B cell (primary cell): ENCODE data around the gene FBXO15. TPM values are rescaled to one million over a fixed set of nuclear protein-coding genes. Genes with fewer than 3 reads are reported as not detected.

Experiments used
- ATAC-seq: fragments of 200-7000 bp; cut with Tn5 transposase; one replicate; pipeline ENCODE4 v1.10.0; 2021; ENCODE audit warnings: low read depth, mild to moderate bottlenecking, moderate number of reproducible peaks, moderate library complexity
- CTCF ChIA-PET: fragments of 350-600 bp; sonication (Branson Sonifier 250); formaldehyde crosslinking; loops from one replicate; lab custom pipeline; 2021; ENCODE audit warnings: antibody characterized with exemption, inconsistent platforms; lab: Charles Lee
- POLR2A ChIA-PET: fragments of 350-600 bp; sonication (Branson Sonifier 250); formaldehyde crosslinking; loops from one replicate; lab custom pipeline; 2021; ENCODE audit warnings: antibody characterized with exemption; lab: Charles Lee
- DNase-seq: peaks from one replicate; pipeline ENCODE4 v3.0.0; 2013
- H2AFZ ChIP-seq: 2 replicates; pipeline ENCODE4 v1.6.1; 2012; ENCODE audit warnings: mild to moderate bottlenecking, low read depth, low read length; ENCODE audit not compliant: insufficient read depth, poor library complexity, severe bottlenecking
- H3K27ac ChIP-seq, 2 donors: 1 replicate in 1 of 2; 2 replicates in 1 of 2; pipeline ENCODE4 v1.5.1; 2012 to 2013; ENCODE audit warnings: low read length in 2 of 2, mild to moderate bottlenecking in 2 of 2, moderate library complexity in 1 of 2
- H3K27me3 ChIP-seq, 4 experiments: fragments of 200-600 bp in 1 of 4; sonication (generic) in 1 of 4; replicated peaks in 1 of 4; 1 replicate in 2 of 4; 2 replicates in 2 of 4; pipeline versions ENCODE4 v1.6.1 to v1.7.0; 2013 to 2016; ENCODE audit warnings: low read length in 3 of 4, mild to moderate bottlenecking in 2 of 4, mixed read lengths in 1 of 4, moderate library complexity in 1 of 4; ENCODE audit not compliant: insufficient read depth in 4 of 4, control insufficient read depth in 3 of 4; ENCODE audit errors: control extremely low read depth in 1 of 4
- H3K36me3 ChIP-seq, 2 experiments: replicated peaks in 1 of 2; 1 replicate in 1 of 2; 2 replicates in 1 of 2; pipeline versions ENCODE4 v1.6.1 to v1.7.1; 2013; ENCODE audit warnings: low read length in 1 of 2; ENCODE audit not compliant: insufficient read depth in 2 of 2, control insufficient read depth in 1 of 2; ENCODE audit errors: control extremely low read depth in 1 of 2, extremely low read depth in 1 of 2
- H3K4me1 ChIP-seq, 2 donors: fragments of 200-600 bp in 1 of 2; sonication (generic) in 1 of 2; 1 replicate in 1 of 2; 2 replicates in 1 of 2; pipeline versions ENCODE4 v1.5.1 to v1.6.1; 2013 to 2017; ENCODE audit warnings: low read length in 2 of 2; ENCODE audit not compliant: control insufficient read depth in 2 of 2, insufficient read depth in 2 of 2
- H3K4me2 ChIP-seq: replicated peaks from 2 replicates; pipeline ENCODE3; 2012; ENCODE audit warnings: mild to moderate bottlenecking, low read depth, low read length; ENCODE audit not compliant: poor library complexity, severe bottlenecking
- H3K4me3 ChIP-seq, 5 experiments: fragments of 200-600 bp in 1 of 5; sonication (generic) in 1 of 5; 1 replicate in 3 of 5; 2 replicates in 2 of 5; pipeline versions ENCODE4 v1.5.1 to v1.7.0; 2011 to 2016; ENCODE audit warnings: low read length in 4 of 5, mild to moderate bottlenecking in 4 of 5, low read depth in 2 of 5, control low read depth in 1 of 5, moderate library complexity in 1 of 5; ENCODE audit not compliant: insufficient read depth in 1 of 5; ENCODE audit errors: control extremely low read depth in 1 of 5, extremely low read depth in 1 of 5
- H3K79me2 ChIP-seq: fragments of 200-600 bp; sonication (generic); one replicate; pipeline ENCODE4 v1.6.0; 2016; ENCODE audit warnings: low read length; ENCODE audit not compliant: control insufficient read depth, insufficient read depth
- H3K9ac ChIP-seq: fragments of 200-600 bp; sonication (generic); 2 replicates; pipeline ENCODE4 v1.6.1; 2017; ENCODE audit warnings: mild to moderate bottlenecking, low read length, moderate library complexity
- H3K9me3 ChIP-seq, 3 donors: one replicate each; pipeline versions ENCODE4 v1.6.1 to v1.7.1; 2013; ENCODE audit warnings: low read length in 2 of 3; ENCODE audit not compliant: control insufficient read depth in 2 of 3, insufficient read depth in 1 of 3; ENCODE audit errors: control extremely low read depth in 1 of 3
- H4K20me1 ChIP-seq: 2 replicates; pipeline ENCODE4 v1.6.0; 2012; ENCODE audit warnings: mild to moderate bottlenecking, low read length; ENCODE audit not compliant: insufficient read depth, control insufficient read depth, poor library complexity, severe bottlenecking
- H3K27ac Mint-ChIP-seq: one replicate; pipeline ENCODE4 v1.8.0; 2021; ENCODE audit warnings: mixed read lengths
- H3K27me3 Mint-ChIP-seq: one replicate; pipeline ENCODE4 v1.8.0; 2021; ENCODE audit warnings: mixed read lengths
- H3K4me1 Mint-ChIP-seq: one replicate; pipeline ENCODE4 v1.8.0; 2021; ENCODE audit warnings: mixed read lengths
- H3K4me3 Mint-ChIP-seq: one replicate; pipeline ENCODE4 v1.8.0; 2021; ENCODE audit warnings: mixed read lengths
- H3K9me3 Mint-ChIP-seq: one replicate; pipeline ENCODE4 v1.8.0; 2022; ENCODE audit warnings: mixed read lengths; ENCODE audit not compliant: insufficient read depth
- EZH2 ChIP-seq: IDR thresholded peaks from 2 replicates; pipeline ENCODE4 v1.6.1; 2012; ENCODE audit warnings: borderline replicate concordance, low read depth, mild to moderate bottlenecking, moderate library complexity, low read length; ENCODE audit not compliant: insufficient read depth, poor library complexity, severe bottlenecking
- WGBS: methylation state at CpG from one replicate; pipeline ENCODE4 v1.1.5; 2013; ENCODE audit warnings: missing lambda C conversion rate; ENCODE audit not compliant: insufficient coverage; 5-methylcytosine and 5-hydroxymethylcytosine counted together
- intact Hi-C: fragments of 100-400 bp; cut with micrococcal nuclease; formaldehyde crosslinking; loops from one replicate; pipeline ENCODE4 v1.10.0; 2022
- polyA plus RNA-seq: library from polyadenylated mRNA; depleted of rRNA; stranded (reverse); fragments of >200 nt; gene quantifications from 2 replicates; pipeline ENCODE4 v1.2.3, GENCODE V29; 2012
- total RNA-seq, 2 donors: library from RNA; stranded (reverse); fragments of 120-200 nt in 1 of 2; gene quantifications; 1 replicate in 1 of 2; 2 replicates in 1 of 2; pipeline versions ENCODE4 v1.2.3 to v1.2.4, GENCODE V29; 2013 to 2022
- TF ChIP-seq, protein P1 (sequence below): fragments of 200-600 bp; IDR thresholded peaks from one replicate; pipeline ENCODE4 v1.8.0; 2022; ENCODE audit warnings: antibody characterized with exemption, mild to moderate bottlenecking

FBXO15 gene
- total and polyA plus RNA-seq, 2 donors (not counting 1 experiment from before 2014, with no cell fraction given) = 1.6 to 4.1 TPM

- Histone ChIP-seq H3K27ac (no peak overlapping the region), H4K20me1 (peaks cover 44% of the 10 kb centered on the region), H3K9ac (no peak overlapping the region), H3K9me3 (no peaks in the 10 kb centered on the region), H3K4me1 (peaks cover 10 to 16% of the 10 kb centered on the region in 2 donors), H2AFZ (no peak overlapping the region), H3K79me2 (peaks cover 52% of the 10 kb centered on the region), H3K27me3 (no peaks in the 10 kb centered on the region), H3K36me3 (peaks cover 0 to 50% of the 10 kb centered on the region in 2 experiments), H3K4me3 (no peak overlapping the region), H3K4me2 (no peak overlapping the region)
- CTCF ChIA-PET = interaction anchor here (1.1 kb wide), 1 partner anchor 43 kb away, joined by 3 read pairs; no protein-coding TSS in a partner anchor
- POLR2A ChIA-PET = no interaction called here
- Mint-ChIP-seq H3K4me1 (peaks cover 28% of the 10 kb centered on the region), H3K9me3 (no peaks in the 10 kb centered on the region), H3K27ac (no peak overlapping the region), H3K27me3 (no peaks in the 10 kb centered on the region), H3K4me3 (no peak overlapping the region)
- WGBS = 90% methylated on average over 1 of the region's 2 CpGs
- DNase-seq (no peak), ATAC-seq (no peak)
- TF ChIP-seq, protein P1, sequence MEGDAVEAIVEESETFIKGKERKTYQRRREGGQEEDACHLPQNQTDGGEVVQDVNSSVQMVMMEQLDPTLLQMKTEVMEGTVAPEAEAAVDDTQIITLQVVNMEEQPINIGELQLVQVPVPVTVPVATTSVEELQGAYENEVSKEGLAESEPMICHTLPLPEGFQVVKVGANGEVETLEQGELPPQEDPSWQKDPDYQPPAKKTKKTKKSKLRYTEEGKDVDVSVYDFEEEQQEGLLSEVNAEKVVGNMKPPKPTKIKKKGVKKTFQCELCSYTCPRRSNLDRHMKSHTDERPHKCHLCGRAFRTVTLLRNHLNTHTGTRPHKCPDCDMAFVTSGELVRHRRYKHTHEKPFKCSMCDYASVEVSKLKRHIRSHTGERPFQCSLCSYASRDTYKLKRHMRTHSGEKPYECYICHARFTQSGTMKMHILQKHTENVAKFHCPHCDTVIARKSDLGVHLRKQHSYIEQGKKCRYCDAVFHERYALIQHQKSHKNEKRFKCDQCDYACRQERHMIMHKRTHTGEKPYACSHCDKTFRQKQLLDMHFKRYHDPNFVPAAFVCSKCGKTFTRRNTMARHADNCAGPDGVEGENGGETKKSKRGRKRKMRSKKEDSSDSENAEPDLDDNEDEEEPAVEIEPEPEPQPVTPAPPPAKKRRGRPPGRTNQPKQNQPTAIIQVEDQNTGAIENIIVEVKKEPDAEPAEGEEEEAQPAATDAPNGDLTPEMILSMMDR = no peak
- TF ChIP-seq EZH2 = no peak
- intact Hi-C loops = no loop called here
These were observed 5.2 kb upstream of the FBXO15 start for GRCh38 chr18:74152857-74153256.

GRCh38 chr18:74152270-74152669, 4.6 kb upstream of the FBXO15 start:
- ChIA-PET CTCF (interaction anchor here (1.1 kb wide), 1 partner anchor 43 kb away, joined by 3 read pairs; no protein-coding TSS in a partner anchor), POLR2A (no interaction called here)
- ATAC-seq (no peak), DNase-seq (no peak)
- Histone ChIP-seq H3K9me3 (no peaks in the 10 kb centered on the region), H3K9ac (no peak overlapping the region), H3K4me1 (peaks cover 10 to 16% of the 10 kb centered on the region in 2 donors), H3K27me3 (no peaks in the 10 kb centered on the region), H3K79me2 (peaks cover 52% of the 10 kb centered on the region), H4K20me1 (peaks cover 44% of the 10 kb centered on the region), H3K4me3 (no peak overlapping the region), H3K27ac (no peak overlapping the region), H3K4me2 (no peak overlapping the region), H2AFZ (no peak overlapping the region), H3K36me3 (peaks cover 0 to 49% of the 10 kb centered on the region in 2 experiments)
- peaks cover 31% of the 10 kb centered on the region for H3K4me1 Mint-ChIP-seq
- WGBS = 97% methylated on average over 5 of the region's 6 CpGs
- TF ChIP-seq EZH2 = no peak
- TF ChIP-seq, protein P1 = no peak
- H3K9me3 Mint-ChIP-seq = no peaks in the 10 kb centered on the region
- no peaks in the 10 kb centered on the region for H3K27me3 Mint-ChIP-seq
- intact Hi-C loops = no loop called here
- H3K4me3 Mint-ChIP-seq = no peak overlapping the region
- no peak overlapping the region for H3K27ac Mint-ChIP-seq
